Middle frontal gyrus (tissue), 1 donor: ENCODE measurements around the gene NR1H4.
"Not testable (repeated sequence)": the region's sequence is repeated elsewhere in the genome, so short reads cannot be mapped to it uniquely, and the experiment has no call there.

Experiments used
- DNase-seq: peaks from one replicate; pipeline ENCODE4 v3.0.0-alpha.2; 2015; ENCODE audit warnings: low spot score; ENCODE audit errors: extremely low spot score

NR1H4 gene

GRCh38 chr12:100566887-100567637, 93.4 kb downstream of the NR1H4 start:
- DNase-seq, result peak; percentile 20

- DNase-seq, result no peak
Observed at GRCh38 chr12:100567945-100568344, 94.3 kb downstream of the NR1H4 start.

- no peak for DNase-seq
Observed at GRCh38 chr12:100572184-100572583, 98.5 kb downstream of the NR1H4 start.

- DNase-seq, result peak; percentile 77
Observed at GRCh38 chr12:100573292-100574186, 99.9 kb downstream of the NR1H4 start, which contains the start of gene GAS2L3. GAS2L3 (plus strand) TSS chr12:100573684; CDS start chr12:100594905, 21,221 bp downstream.

GRCh38 chr12:100574187-100575074, 100.8 kb downstream of the NR1H4 start:
- no peak for DNase-seq

GRCh38 chr12:100576331-100577036, 102.8 kb downstream of the NR1H4 start:
- DNase-seq, result no peak

- no peak for DNase-seq
Observed at GRCh38 chr12:100578923-100579322, 105.3 kb downstream of the NR1H4 start.

- no peak for DNase-seq
Observed at GRCh38 chr12:100579844-100580243, 106.2 kb downstream of the NR1H4 start.

- DNase-seq, result no peak
Observed at GRCh38 chr12:100584256-100584655, 110.6 kb downstream of the NR1H4 start.

GRCh38 chr12:100591979-100592378, 118.3 kb downstream of the NR1H4 start:
- DNase-seq, result no peak

GRCh38 chr12:100593490-100593889, 119.8 kb downstream of the NR1H4 start:
- DNase-seq, result no peak

GRCh38 chr12:100601626-100602025, 128.0 kb downstream of the NR1H4 start:
- no peak for DNase-seq

GRCh38 chr12:100602997-100603396, 129.3 kb downstream of the NR1H4 start:
- DNase-seq, result not testable (repeated sequence)

- no peak for DNase-seq
Observed at GRCh38 chr12:100608776-100609175, 135.1 kb downstream of the NR1H4 start.

GRCh38 chr12:100610666-100611430, 137.2 kb downstream of the NR1H4 start:
- DNase-seq, result no peak

GRCh38 chr12:100612606-100613005, 138.9 kb downstream of the NR1H4 start:
- no peak for DNase-seq
